Measurements from ENCODE around the gene CPEB2.

DNA sequence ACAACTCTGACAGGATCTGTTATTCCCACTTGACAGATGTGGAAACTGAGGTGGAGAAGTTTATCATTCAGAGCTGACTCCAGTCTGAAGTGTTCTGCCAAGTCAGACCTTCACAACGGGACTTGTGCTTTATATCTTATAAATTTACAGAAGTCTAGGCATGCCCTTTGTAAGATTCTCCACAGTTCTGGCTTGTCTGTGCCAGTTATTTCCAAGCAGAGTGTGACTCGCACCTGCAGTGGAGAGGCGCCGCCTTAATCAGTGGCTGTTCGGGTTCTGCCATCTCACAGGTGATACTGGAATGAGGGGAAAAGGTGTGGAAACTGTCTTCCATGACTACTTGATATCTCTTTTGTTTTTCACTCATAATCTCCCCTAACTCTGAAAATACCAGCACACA, 63.2 kb downstream of the CPEB2 start:
- TF ChIP-seq POLR2A (IDR thresholded peaks at IDR 0.05) = no peak
- TF ChIP-seq, protein P1, sequence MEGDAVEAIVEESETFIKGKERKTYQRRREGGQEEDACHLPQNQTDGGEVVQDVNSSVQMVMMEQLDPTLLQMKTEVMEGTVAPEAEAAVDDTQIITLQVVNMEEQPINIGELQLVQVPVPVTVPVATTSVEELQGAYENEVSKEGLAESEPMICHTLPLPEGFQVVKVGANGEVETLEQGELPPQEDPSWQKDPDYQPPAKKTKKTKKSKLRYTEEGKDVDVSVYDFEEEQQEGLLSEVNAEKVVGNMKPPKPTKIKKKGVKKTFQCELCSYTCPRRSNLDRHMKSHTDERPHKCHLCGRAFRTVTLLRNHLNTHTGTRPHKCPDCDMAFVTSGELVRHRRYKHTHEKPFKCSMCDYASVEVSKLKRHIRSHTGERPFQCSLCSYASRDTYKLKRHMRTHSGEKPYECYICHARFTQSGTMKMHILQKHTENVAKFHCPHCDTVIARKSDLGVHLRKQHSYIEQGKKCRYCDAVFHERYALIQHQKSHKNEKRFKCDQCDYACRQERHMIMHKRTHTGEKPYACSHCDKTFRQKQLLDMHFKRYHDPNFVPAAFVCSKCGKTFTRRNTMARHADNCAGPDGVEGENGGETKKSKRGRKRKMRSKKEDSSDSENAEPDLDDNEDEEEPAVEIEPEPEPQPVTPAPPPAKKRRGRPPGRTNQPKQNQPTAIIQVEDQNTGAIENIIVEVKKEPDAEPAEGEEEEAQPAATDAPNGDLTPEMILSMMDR (IDR thresholded peaks at IDR 0.05) = no peak
